Stimulated activated effector memory CD8-positive, alpha-beta T cell treated with anti-CD3 and anti-CD28 coated beads, Interleukin-12 subunit alpha, Interleukin-12 subunit beta, amount 100 ng/mL, for 72 hours (primary cell): Measurements from ENCODE around the gene LHPP.
A peak's percentile ranks its signal among the peaks of the same experiment; 100 is the strongest.
"Not testable (repeated sequence)": the region's sequence is repeated elsewhere in the genome, so short reads cannot be mapped to it uniquely, and the experiment has no call there.

Source experiments
- ATAC-seq: fragments of 150-1000 bp; cut with Tn5 transposase; 2 replicates; pipeline ENCODE4 v1.10.0; 2021
- DNase-seq, 2 donors: peaks; one replicate each; pipeline ENCODE4 v3.0.0; 2021 to 2022; ENCODE audit warnings: low spot score in 2 of 2
- H3K27ac Mint-ChIP-seq: one replicate; pipeline ENCODE4 v1.8.0; 2022; ENCODE audit warnings: mild to moderate bottlenecking, mixed read lengths
- H3K36me3 Mint-ChIP-seq: one replicate; pipeline ENCODE4 v1.8.0; 2022; ENCODE audit warnings: mild to moderate bottlenecking, mixed read lengths
- H3K4me1 Mint-ChIP-seq: one replicate; pipeline ENCODE4 v1.8.0; 2022; ENCODE audit warnings: mixed read lengths
- H3K4me3 Mint-ChIP-seq: one replicate; pipeline ENCODE4 v1.8.0; 2022; ENCODE audit warnings: mild to moderate bottlenecking, mixed read lengths
- H3K9me3 Mint-ChIP-seq: one replicate; pipeline ENCODE4 v1.8.0; 2022; ENCODE audit warnings: mixed read lengths

The LHPP gene

GRCh38 chr10:124538706-124539105 is 77.1 kb downstream of the LHPP start:
- Mint-ChIP-seq H3K4me1 (no peaks in the 10 kb centered on the region), H3K36me3 (no peaks in the 10 kb centered on the region), H3K9me3 (no peaks in the 10 kb centered on the region), H3K27ac (no peak overlapping the region), H3K4me3 (no peak overlapping the region)
- no peak for DNase-seq
- ATAC-seq, result no peak

GRCh38 chr10:124539935-124540641 is 78.5 kb downstream of the LHPP start:
- Mint-ChIP-seq H3K27ac (no peak overlapping the region), H3K4me3 (peak overlapping the region; percentile 34), H3K9me3 (no peaks in the 10 kb centered on the region), H3K36me3 (no peaks in the 10 kb centered on the region), H3K4me1 (no peaks in the 10 kb centered on the region)
- ATAC-seq, result peak; percentile 81
- peak; percentile 65 to 82 for DNase-seq

- Mint-ChIP-seq H3K9me3 (no peaks in the 10 kb centered on the region), H3K4me1 (peaks cover 8% of the 10 kb centered on the region), H3K36me3 (no peaks in the 10 kb centered on the region), H3K27ac (no peak overlapping the region), H3K4me3 (no peak overlapping the region)
- no peak for ATAC-seq
- no peak for DNase-seq
These were observed 79.7 kb downstream of the LHPP start for GRCh38 chr10:124541076-124541903.

GRCh38 chr10:124542336-124542735 is 80.7 kb downstream of the LHPP start:
- no peak for ATAC-seq
- H3K36me3 Mint-ChIP-seq, result no peaks in the 10 kb centered on the region
- DNase-seq, result no peak
- no peaks in the 10 kb centered on the region for H3K9me3 Mint-ChIP-seq
- no peak overlapping the region for H3K4me3 Mint-ChIP-seq
- H3K4me1 Mint-ChIP-seq, result peaks cover 8% of the 10 kb centered on the region
- H3K27ac Mint-ChIP-seq, result no peak overlapping the region

GRCh38 chr10:124543146-124543545 is 81.5 kb downstream of the LHPP start:
- H3K4me1 Mint-ChIP-seq, result peaks cover 8% of the 10 kb centered on the region
- H3K27ac Mint-ChIP-seq, result no peak overlapping the region
- H3K36me3 Mint-ChIP-seq, result no peaks in the 10 kb centered on the region
- DNase-seq, result no peak
- no peak overlapping the region for H3K4me3 Mint-ChIP-seq
- no peaks in the 10 kb centered on the region for H3K9me3 Mint-ChIP-seq
- ATAC-seq, result no peak

- H3K4me3 Mint-ChIP-seq, result no peak overlapping the region
- no peaks in the 10 kb centered on the region for H3K9me3 Mint-ChIP-seq
- H3K4me1 Mint-ChIP-seq, result peaks cover 8% of the 10 kb centered on the region
- DNase-seq (no peak), ATAC-seq (no peak)
- H3K27ac Mint-ChIP-seq, result no peak overlapping the region
- no peaks in the 10 kb centered on the region for H3K36me3 Mint-ChIP-seq
These were observed 82.3 kb downstream of the LHPP start for GRCh38 chr10:124543971-124544370.

DNA sequence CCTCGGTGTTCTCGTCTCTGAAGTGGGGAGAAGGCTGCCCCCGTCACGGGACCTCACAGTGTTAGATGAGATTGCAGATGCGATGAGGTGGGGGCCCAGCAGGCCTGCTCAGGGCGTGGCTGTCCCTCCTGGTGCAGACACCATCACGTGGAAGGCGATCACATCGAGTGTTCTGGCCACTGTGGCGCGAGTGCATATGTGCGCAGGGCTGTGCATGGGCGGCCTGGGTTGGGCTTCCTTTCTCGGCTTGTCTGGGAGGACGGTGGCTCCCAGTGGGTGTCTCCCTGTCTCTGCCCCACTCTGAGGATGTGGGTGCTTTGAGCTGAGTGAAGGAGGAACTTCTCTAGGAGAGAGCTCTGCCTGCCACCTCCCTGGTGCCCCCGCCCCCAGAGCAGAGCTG is 83.1 kb downstream of the LHPP start:
- ATAC-seq (no peak), DNase-seq (no peak)
- H3K4me3 Mint-ChIP-seq, result no peak overlapping the region
- no peak overlapping the region for H3K27ac Mint-ChIP-seq
- no peaks in the 10 kb centered on the region for H3K9me3 Mint-ChIP-seq
- H3K4me1 Mint-ChIP-seq, result peaks cover 8% of the 10 kb centered on the region
- no peaks in the 10 kb centered on the region for H3K36me3 Mint-ChIP-seq

- H3K9me3 Mint-ChIP-seq, result no peaks in the 10 kb centered on the region
- no peak overlapping the region for H3K4me3 Mint-ChIP-seq
- H3K36me3 Mint-ChIP-seq, result no peaks in the 10 kb centered on the region
- H3K4me1 Mint-ChIP-seq, result peaks cover 12% of the 10 kb centered on the region
- no peak overlapping the region for H3K27ac Mint-ChIP-seq
- DNase-seq (no peak), ATAC-seq (no peak)
These were observed 83.9 kb downstream of the LHPP start for GRCh38 chr10:124545351-124546054.

GRCh38 chr10:124546055-124546369 is 84.4 kb downstream of the LHPP start:
- no peak overlapping the region for H3K27ac Mint-ChIP-seq
- no peak for ATAC-seq
- no peak overlapping the region for H3K4me3 Mint-ChIP-seq
- DNase-seq, result no peak
- H3K9me3 Mint-ChIP-seq, result no peaks in the 10 kb centered on the region
- peaks cover 13% of the 10 kb centered on the region for H3K4me1 Mint-ChIP-seq
- H3K36me3 Mint-ChIP-seq, result no peaks in the 10 kb centered on the region

- DNase-seq (no peak), ATAC-seq (no peak)
- H3K36me3 Mint-ChIP-seq, result no peaks in the 10 kb centered on the region
- H3K27ac Mint-ChIP-seq, result no peak overlapping the region
- H3K9me3 Mint-ChIP-seq, result no peaks in the 10 kb centered on the region
- no peak overlapping the region for H3K4me3 Mint-ChIP-seq
- H3K4me1 Mint-ChIP-seq, result peaks cover 13% of the 10 kb centered on the region
These were observed 85.5 kb downstream of the LHPP start for GRCh38 chr10:124546957-124547646.

- ATAC-seq (no peak), DNase-seq (no peak)
- peaks cover 13% of the 10 kb centered on the region for H3K4me1 Mint-ChIP-seq
- H3K27ac Mint-ChIP-seq, result no peak overlapping the region
- H3K36me3 Mint-ChIP-seq, result no peaks in the 10 kb centered on the region
- no peaks in the 10 kb centered on the region for H3K9me3 Mint-ChIP-seq
- no peak overlapping the region for H3K4me3 Mint-ChIP-seq
These were observed 86.1 kb downstream of the LHPP start for GRCh38 chr10:124547647-124548168.

DNA sequence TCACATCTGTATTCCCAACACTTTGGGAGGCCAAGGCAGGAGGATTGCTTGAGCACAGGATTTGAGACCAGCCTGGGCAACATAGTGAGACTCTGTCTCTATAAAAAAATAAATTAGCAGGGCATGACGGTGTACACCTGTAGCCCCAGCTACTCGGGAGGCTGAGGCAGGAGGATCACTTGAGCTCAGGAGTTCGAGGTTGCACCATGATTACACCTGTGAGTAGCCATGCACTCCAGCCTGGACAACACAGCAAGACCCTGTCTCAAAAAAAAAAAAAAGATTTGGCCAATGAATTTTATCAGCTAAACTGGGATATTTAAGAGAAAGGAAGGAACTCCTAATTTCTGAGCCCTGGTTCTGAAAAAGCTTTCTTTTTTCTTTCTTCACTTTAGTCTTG is 87.5 kb downstream of the LHPP start:
- DNase-seq, ATAC-seq, H3K9me3 Mint-ChIP-seq, H3K4me3 Mint-ChIP-seq, H3K36me3 Mint-ChIP-seq, H3K27ac Mint-ChIP-seq: not testable (repeated sequence)
- H3K4me1 Mint-ChIP-seq, result peaks cover 13% of the 10 kb centered on the region

GRCh38 chr10:124550293-124551034 is 88.8 kb downstream of the LHPP start:
- Mint-ChIP-seq H3K9me3 (no peaks in the 10 kb centered on the region), H3K36me3 (no peaks in the 10 kb centered on the region), H3K27ac (no peak overlapping the region), H3K4me3 (no peak overlapping the region), H3K4me1 (peaks cover 10% of the 10 kb centered on the region)
- no peak for ATAC-seq
- no peak for DNase-seq

GRCh38 chr10:124551097-124551496 is 89.5 kb downstream of the LHPP start:
- no peaks in the 10 kb centered on the region for H3K9me3 Mint-ChIP-seq
- no peak overlapping the region for H3K27ac Mint-ChIP-seq
- H3K36me3 Mint-ChIP-seq, result no peaks in the 10 kb centered on the region

More at GRCh38 chr10:124551097-124551496, 89.5 kb downstream of the LHPP start:
- no peak overlapping the region for H3K4me3 Mint-ChIP-seq
- peaks cover 5% of the 10 kb centered on the region for H3K4me1 Mint-ChIP-seq
- ATAC-seq (no peak), DNase-seq (no peak)
